ENCODE measurements around the gene PRAMEF1.

Gene PRAMEF1

GRCh38 chr1:12769976-12770505, 21.2 kb upstream of the PRAMEF1 start:
- TF ChIP-seq KLF8 (tag by site-specific recombination; IDR thresholded peaks at IDR 0.05) (no peak), ZNF548 (tag by site-specific recombination; IDR thresholded peaks at IDR 0.05) (no peak), ZNF514 (tag by site-specific recombination; IDR thresholded peaks at IDR 0.05) (no peak), PRDM10 (tag by site-specific recombination; IDR thresholded peaks at IDR 0.05) (no peak), ZNF792 (tag by site-specific recombination; IDR thresholded peaks at IDR 0.05) (no peak), ZNF391 (tag by site-specific recombination; IDR thresholded peaks at IDR 0.05; ENCODE audit: borderline replicate concordance, low read depth) (no peak), ZNF398 (tag by site-specific recombination; IDR thresholded peaks at IDR 0.05) (no peak), ZNF670 (tag by site-specific recombination; IDR thresholded peaks at IDR 0.05; ENCODE audit: low read depth) (no peak), ZSCAN23 (tag by site-specific recombination; IDR thresholded peaks at IDR 0.05) (no peak), HOXC10 (CRISPR knock-in tag; IDR thresholded peaks at IDR 0.05) (no peak), ZFHX2 (tag by site-specific recombination; conservative IDR thresholded peaks at IDR 0.05) (no peak), YY1 (tag by site-specific recombination; IDR thresholded peaks at IDR 0.05) (no peak)
- TF ChIP-seq, protein P1, sequence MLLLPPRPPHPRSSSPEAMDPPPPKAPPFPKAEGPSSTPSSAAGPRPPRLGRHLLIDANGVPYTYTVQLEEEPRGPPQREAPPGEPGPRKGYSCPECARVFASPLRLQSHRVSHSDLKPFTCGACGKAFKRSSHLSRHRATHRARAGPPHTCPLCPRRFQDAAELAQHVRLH (tag by site-specific recombination; IDR thresholded peaks at IDR 0.05): no peak
- TF ChIP-seq, protein P2, sequence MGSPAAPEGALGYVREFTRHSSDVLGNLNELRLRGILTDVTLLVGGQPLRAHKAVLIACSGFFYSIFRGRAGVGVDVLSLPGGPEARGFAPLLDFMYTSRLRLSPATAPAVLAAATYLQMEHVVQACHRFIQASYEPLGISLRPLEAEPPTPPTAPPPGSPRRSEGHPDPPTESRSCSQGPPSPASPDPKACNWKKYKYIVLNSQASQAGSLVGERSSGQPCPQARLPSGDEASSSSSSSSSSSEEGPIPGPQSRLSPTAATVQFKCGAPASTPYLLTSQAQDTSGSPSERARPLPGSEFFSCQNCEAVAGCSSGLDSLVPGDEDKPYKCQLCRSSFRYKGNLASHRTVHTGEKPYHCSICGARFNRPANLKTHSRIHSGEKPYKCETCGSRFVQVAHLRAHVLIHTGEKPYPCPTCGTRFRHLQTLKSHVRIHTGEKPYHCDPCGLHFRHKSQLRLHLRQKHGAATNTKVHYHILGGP (tag by site-specific recombination; IDR thresholded peaks at IDR 0.05): no peak
- H3K4me1 ChIP-seq (ENCODE audit: control insufficient read depth, insufficient read depth, low read length): no peaks in the 10 kb centered on the region
- no peaks in the 10 kb centered on the region for H3K36me3 ChIP-seq (ENCODE audit: control insufficient read depth in 2 of 2, insufficient read depth in 1 of 2, low read length in 2 of 2)
- H3K27ac ChIP-seq (ENCODE audit: extremely low read depth, low read depth, low read length): no peak overlapping the region
- no peak overlapping the region for H3K4me3 ChIP-seq (ENCODE audit: low read depth, low read length)
- H3K9me3 ChIP-seq (ENCODE audit: control insufficient read depth, insufficient read depth, low read depth, low read length): no peaks in the 10 kb centered on the region
- CTCF ChIA-PET: no interaction called here
- POLR2A ChIA-PET: no interaction called here

DNA sequence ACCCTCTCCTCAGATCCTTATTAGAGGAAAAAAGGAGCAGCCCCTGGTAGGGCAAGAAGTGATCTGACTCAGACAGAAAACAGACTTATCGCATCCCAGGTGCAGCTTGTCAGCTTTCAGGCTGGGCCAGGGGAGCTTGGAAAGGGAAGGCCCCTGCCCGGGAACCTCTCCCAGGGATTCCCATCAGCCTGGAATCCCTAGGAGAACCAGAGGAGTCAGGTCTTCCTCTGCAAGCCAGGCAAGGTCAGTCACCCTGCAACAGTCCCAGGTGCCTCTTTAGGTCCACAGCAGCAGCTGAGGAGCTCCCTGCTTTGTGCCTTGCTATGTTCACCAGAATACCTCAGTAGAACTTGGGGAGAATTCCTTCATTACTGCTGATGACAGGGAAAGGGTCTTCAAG, 20.6 kb upstream of the PRAMEF1 start:
- no peaks in the 10 kb centered on the region for H3K9me3 ChIP-seq (ENCODE audit: control insufficient read depth, insufficient read depth, low read depth, low read length)
- no peak overlapping the region for H3K4me3 ChIP-seq (ENCODE audit: low read depth, low read length)
- no peaks in the 10 kb centered on the region for H3K4me1 ChIP-seq (ENCODE audit: control insufficient read depth, insufficient read depth, low read length)
- ChIA-PET POLR2A (no interaction called here), CTCF (no interaction called here)
- H3K27ac ChIP-seq (ENCODE audit: extremely low read depth, low read depth, low read length): no peak overlapping the region
- H3K36me3 ChIP-seq (ENCODE audit: control insufficient read depth in 2 of 2, insufficient read depth in 1 of 2, low read length in 2 of 2): no peaks in the 10 kb centered on the region
- TF ChIP-seq ZNF133 (tag by site-specific recombination; IDR thresholded peaks at IDR 0.05) (no peak), ZNF645 (tag by site-specific recombination; IDR thresholded peaks at IDR 0.05) (no peak), ZNF114 (tag by site-specific recombination; IDR thresholded peaks at IDR 0.05) (no peak), ZNF214 (tag by site-specific recombination; IDR thresholded peaks at IDR 0.05; ENCODE audit: borderline replicate concordance) (no peak), ZNF302 (tag by site-specific recombination; IDR thresholded peaks at IDR 0.05; ENCODE audit: low read depth) (no peak), ZNF223 (tag by site-specific recombination; IDR thresholded peaks at IDR 0.05) (no peak), ZNF558 (tag by site-specific recombination; IDR thresholded peaks at IDR 0.05) (no peak), ZNF449 (tag by site-specific recombination; IDR thresholded peaks at IDR 0.05) (no peak), ZBTB8A (tag by site-specific recombination; IDR thresholded peaks at IDR 0.05) (no peak), ZNF148 (tag by site-specific recombination; IDR thresholded peaks at IDR 0.05; ENCODE audit: borderline replicate concordance) (no peak)
